GM19467 (cell line): ENCODE results near the gene LBR.

ENCODE experiments used
- ATAC-seq: cut with Tn5 transposase; IDR thresholded peaks from one replicate; pipeline ENCODE4 v1.9.1; 2021; ENCODE audit warnings: mild to moderate bottlenecking, moderate library complexity; ENCODE audit not compliant: unreplicated experiment

The LBR gene

GRCh38 chr1:225424562-225425200 lies 3.2 kb downstream of the LBR start:
- ATAC-seq, result no peak

GRCh38 chr1:225423518-225423855 lies 4.4 kb downstream of the LBR start:
- ATAC-seq, result no peak

- ATAC-seq, result no peak
These were observed 4.9 kb downstream of the LBR start for GRCh38 chr1:225422795-225423517.

- ATAC-seq, result no peak
These were observed 5.7 kb downstream of the LBR start for GRCh38 chr1:225422031-225422605.

- no peak for ATAC-seq
These were observed 9.2 kb downstream of the LBR start for GRCh38 chr1:225418598-225418997.

GRCh38 chr1:225418059-225418458 lies 9.8 kb downstream of the LBR start:
- ATAC-seq, result no peak

GRCh38 chr1:225415967-225416745 lies 11.7 kb downstream of the LBR start:
- ATAC-seq, result no peak

- no peak for ATAC-seq
These were observed 12.5 kb downstream of the LBR start for GRCh38 chr1:225415307-225415706.

- ATAC-seq, result no peak
These were observed 14.0 kb downstream of the LBR start for GRCh38 chr1:225413708-225414375.

- ATAC-seq, result no peak
These were observed 15.0 kb downstream of the LBR start for GRCh38 chr1:225412803-225413351.

GRCh38 chr1:225412321-225412720 lies 15.5 kb downstream of the LBR start:
- no peak for ATAC-seq

GRCh38 chr1:225410036-225410435 lies 17.8 kb downstream of the LBR start:
- ATAC-seq, result no peak

GRCh38 chr1:225409051-225409450 lies 18.8 kb downstream of the LBR start:
- no peak for ATAC-seq

- ATAC-seq, result no peak
These were observed 19.6 kb downstream of the LBR start for GRCh38 chr1:225408249-225408648.

- no peak for ATAC-seq
These were observed 20.1 kb downstream of the LBR start for GRCh38 chr1:225407755-225408154.

GRCh38 chr1:225406976-225407725 lies 20.7 kb downstream of the LBR start:
- ATAC-seq, result no peak

- no peak for ATAC-seq
These were observed 26.9 kb downstream of the LBR start for GRCh38 chr1:225400968-225401367.

GRCh38 chr1:225396357-225396756 lies 31.5 kb downstream of the LBR start:
- no peak for ATAC-seq

- ATAC-seq, result no peak
These were observed 38.0 kb downstream of the LBR start for GRCh38 chr1:225389843-225390242.

- no peak for ATAC-seq
These were observed 39.5 kb downstream of the LBR start for GRCh38 chr1:225388372-225388771.
